HepG2 (cell line): ENCODE data around the gene TRAPPC4. TPM values are rescaled to one million over a fixed set of nuclear protein-coding genes. Genes with fewer than 3 reads are reported as not detected.

Experiments
- ATAC-seq: fragments of 200-7000 bp; cut with Tn5 transposase; 3 replicates; pipeline ENCODE4 v1.9.1; 2020; ENCODE audit warnings: mild to moderate bottlenecking, moderate library complexity
- BruUV-seq: library from RNA; stranded (reverse); fragments of 400-500 nt; replicated peaks from 2 replicates; lab custom pipeline; 2021; lab: Mats Ljungman, UMichigan
- CTCF ChIA-PET: fragments of 300-600 bp; formaldehyde crosslinking; extraction: SDS; loops from one replicate; lab custom pipeline; 2021; ENCODE audit warnings: low total read pairs, inconsistent platforms, low intra/inter-chr PET ratio; lab: Yijun Ruan, JAX
- POLR2A ChIA-PET: fragments of 350-600 bp; sonication (Branson Sonifier 250); formaldehyde crosslinking; loops from one replicate; lab custom pipeline; 2020; ENCODE audit warnings: antibody characterized with exemption, inconsistent platforms; lab: Yijun Ruan, JAX
- DNase-seq: peaks from one replicate; pipeline ENCODE4 v3.0.0-alpha.2; 2015; ENCODE audit warnings: low spot score
- FAIRE-seq: peaks from 3 replicates; lab custom pipeline; 2011; peaks lifted over from hg19 to GRCh38; lab: Jason Lieb, UNC
- H2AFZ ChIP-seq: one replicate; pipeline ENCODE4 v1.6.1; 2011; ENCODE audit warnings: low read length, inconsistent platforms
- H3K27ac ChIP-seq: fragments of 300-600 bp; 3 replicates; pipeline ENCODE4 v1.8.0; 2011; ENCODE audit warnings: mixed run types, mild to moderate bottlenecking, mixed read lengths, low read length, inconsistent platforms; ENCODE audit not compliant: insufficient read depth; ENCODE audit errors: extremely low read length
- H3K27me3 ChIP-seq, 2 experiments: fragments of 200-600 bp in 1 of 2; 2 replicates in 1 of 2; 3 replicates in 1 of 2; pipeline versions ENCODE4 v1.6.0 to v1.8.0; 2011; ENCODE audit warnings: low read length in 2 of 2, mild to moderate bottlenecking in 2 of 2, moderate library complexity in 2 of 2, inconsistent platforms in 1 of 2; ENCODE audit not compliant: insufficient read depth in 2 of 2, control insufficient read depth in 1 of 2
- H3K36me3 ChIP-seq, 2 experiments: fragments of 200-600 bp in 1 of 2; replicated peaks in 1 of 2; 2 replicates in 1 of 2; 3 replicates in 1 of 2; pipeline versions ENCODE4 v1.5.1 to v1.8.0; 2011; ENCODE audit warnings: low read length in 2 of 2, inconsistent platforms in 1 of 2; ENCODE audit not compliant: insufficient read depth in 2 of 2, control insufficient read depth in 1 of 2
- H3K4me1 ChIP-seq: 2 replicates; pipeline ENCODE4 v1.5.1; 2012; ENCODE audit warnings: low read length, inconsistent platforms; ENCODE audit not compliant: insufficient read depth
- H3K4me2 ChIP-seq: 2 replicates; pipeline ENCODE4 v1.6.0; 2011; ENCODE audit warnings: low read depth, low read length, inconsistent platforms
- H3K4me3 ChIP-seq, 3 experiments: fragments of 200-600 bp in 1 of 3; sonication (generic), shearing (Covaris generic) in 1 of 3; replicated peaks in 1 of 3; 2 replicates each; pipeline ENCODE4 v1.5.1; 2011 to 2016; ENCODE audit warnings: low read length in 3 of 3, inconsistent platforms in 2 of 3, low read depth in 2 of 3, mild to moderate bottlenecking in 2 of 3, control low read depth in 1 of 3, mixed read lengths in 1 of 3; ENCODE audit not compliant: insufficient read depth in 1 of 3
- H3K79me2 ChIP-seq: one replicate; pipeline ENCODE4 v1.6.1; 2011; ENCODE audit warnings: low read length, inconsistent platforms; ENCODE audit not compliant: insufficient read depth
- H3K9ac ChIP-seq: 2 replicates; pipeline ENCODE4 v1.6.0; 2011; ENCODE audit warnings: mild to moderate bottlenecking, low read depth, low read length, inconsistent platforms; ENCODE audit not compliant: insufficient read depth
- H3K9me3 ChIP-seq: 2 replicates; pipeline ENCODE4 v1.5.1; 2012; ENCODE audit warnings: mild to moderate bottlenecking, low read length
- H4K20me1 ChIP-seq: 2 replicates; pipeline ENCODE4 v1.6.0; 2011; ENCODE audit warnings: inconsistent platforms, mild to moderate bottlenecking, low read length, moderate library complexity; ENCODE audit not compliant: insufficient read depth
- CAMTA2 ChIP-seq: sonication (generic); formaldehyde crosslinking; IDR thresholded peaks from 2 replicates; pipeline ENCODE4 v1.4.0; 2020; ENCODE audit warnings: mild to moderate bottlenecking, missing genetic modification reagents, borderline replicate concordance
- HDAC1 ChIP-seq: sonication (generic); formaldehyde crosslinking; IDR thresholded peaks from 2 replicates; pipeline ENCODE4 v1.5.1; 2020; ENCODE audit warnings: mild to moderate bottlenecking, missing genetic modification reagents
- HES4 ChIP-seq: sonication (generic); formaldehyde crosslinking; IDR thresholded peaks from 2 replicates; pipeline ENCODE4 v1.9.0; 2021; ENCODE audit warnings: mild to moderate bottlenecking, missing genetic modification reagents, borderline replicate concordance
- HNRNPK ChIP-seq: fragments of 200-400 bp; formaldehyde crosslinking; IDR thresholded peaks from 2 replicates; pipeline ENCODE4 v1.6.1; 2018; ENCODE audit warnings: low read length, low read depth, moderate library complexity, mild to moderate bottlenecking; ENCODE audit not compliant: poor library complexity, severe bottlenecking
- PAWR ChIP-seq: sonication (generic); formaldehyde crosslinking; IDR thresholded peaks from 2 replicates; pipeline ENCODE4 v1.4.0; 2020; ENCODE audit warnings: missing genetic modification reagents, mild to moderate bottlenecking, borderline replicate concordance
- TBX2 ChIP-seq: sonication (generic); formaldehyde crosslinking; IDR thresholded peaks from 2 replicates; pipeline ENCODE4 v1.5.0; 2020; ENCODE audit warnings: missing genetic modification reagents, mild to moderate bottlenecking, borderline replicate concordance
- TERF1 ChIP-seq: sonication (generic); formaldehyde crosslinking; IDR thresholded peaks from 2 replicates; pipeline ENCODE4 v1.8.0; 2022; ENCODE audit warnings: mild to moderate bottlenecking, missing genetic modification reagents, moderate library complexity
- YEATS4 ChIP-seq: sonication (generic); formaldehyde crosslinking; IDR thresholded peaks from 2 replicates; pipeline ENCODE4 v1.4.0; 2020; ENCODE audit warnings: missing genetic modification reagents, borderline replicate concordance
- ZFYVE20 ChIP-seq: sonication (generic); formaldehyde crosslinking; IDR thresholded peaks from 2 replicates; pipeline ENCODE4 v1.8.0; 2023; ENCODE audit warnings: low read depth, mild to moderate bottlenecking, moderate library complexity, missing genetic modification reagents, borderline replicate concordance
- ZNF350 ChIP-seq: sonication (generic); formaldehyde crosslinking; IDR thresholded peaks from 2 replicates; pipeline ENCODE4 v1.4.0; 2020; ENCODE audit warnings: mild to moderate bottlenecking, low read depth, missing genetic modification reagents, borderline replicate concordance
- ZNF652 ChIP-seq: IDR thresholded peaks from 2 replicates; pipeline ENCODE4 v1.6.1; 2016; ENCODE audit warnings: low read depth, borderline replicate concordance
- ZNF781 ChIP-seq: sonication (generic); formaldehyde crosslinking; IDR thresholded peaks from 2 replicates; pipeline ENCODE4 v1.5.1; 2020; ENCODE audit warnings: borderline replicate concordance, mild to moderate bottlenecking, missing genetic modification reagents; ENCODE audit errors: not compliant biosample characterization
- ZZZ3 ChIP-seq: sonication (generic); formaldehyde crosslinking; IDR thresholded peaks from 2 replicates; pipeline ENCODE4 v1.4.0; 2020; ENCODE audit warnings: missing genetic modification reagents, mild to moderate bottlenecking, borderline replicate concordance
- WGBS: methylation state at CpG from one replicate; pipeline ENCODE4 v1.1.6; 2017; ENCODE audit warnings: low lambda C conversion rate; 5-methylcytosine and 5-hydroxymethylcytosine counted together
- in situ Hi-C: cut with HindIII; loops from 2 replicates; pipeline ENCODE4 v1.10.0; 2017; ENCODE audit warnings: low pct_unique_long_range_greater_than_20kb; ENCODE audit not compliant: extremely low pct_ligation_motif_present
- intact Hi-C: fragments of 100-400 bp; cut with micrococcal nuclease; formaldehyde crosslinking; loops from one replicate; pipeline ENCODE4 v1.10.0; 2022; ENCODE audit not compliant: unreplicated experiment
- polyA plus RNA-seq, 8 experiments: library from polyadenylated mRNA; depleted of rRNA in 3 of 8; stranded (reverse) in 7 of 8; unstranded in 1 of 8; fragments of >200 nt; fragmentation: Illumina TruSeq in 4 of 8; extraction: Trizol in 4 of 8; gene quantifications; 2 replicates each; pipeline versions ENCODE4 v1.2.1 to v1.2.3, GENCODE V29; 2011 to 2016; ENCODE audit warnings: low read depth in 4 of 8, missing spikeins in 1 of 8, mixed read lengths in 1 of 8; ENCODE audit not compliant: insufficient read depth in 1 of 8
- total RNA-seq, 5 experiments: library from RNA; depleted of rRNA; stranded (reverse); fragments of >200 nt; fragmentation: Illumina TruSeq; extraction: Trizol; gene quantifications; 2 replicates each; pipeline ENCODE4 v1.2.3, GENCODE V29; 2016; ENCODE audit warnings: low read depth in 1 of 5
- TF ChIP-seq, protein P1 (sequence below): sonication (generic); formaldehyde crosslinking; IDR thresholded peaks from 2 replicates; pipeline ENCODE4 v1.8.0; 2022; ENCODE audit warnings: missing genetic modification reagents, mild to moderate bottlenecking, inconsistent platforms, borderline replicate concordance
- TF ChIP-seq, protein P2 (sequence below): sonication (generic); formaldehyde crosslinking; IDR thresholded peaks from 2 replicates; pipeline ENCODE4 v1.4.0; 2020; ENCODE audit warnings: mild to moderate bottlenecking, missing genetic modification reagents
- TF ChIP-seq, protein P3 (sequence below): sonication (generic); formaldehyde crosslinking; IDR thresholded peaks from 2 replicates; pipeline ENCODE4 v1.5.0; 2020; ENCODE audit warnings: missing genetic modification reagents, mild to moderate bottlenecking, borderline replicate concordance

The TRAPPC4 gene
- total and polyA plus RNA-seq, 2 of the 13 experiments (the other 11 are each of a cell fraction or from before 2014, with no cell fraction given) = 97.4 to 140 TPM

DNA sequence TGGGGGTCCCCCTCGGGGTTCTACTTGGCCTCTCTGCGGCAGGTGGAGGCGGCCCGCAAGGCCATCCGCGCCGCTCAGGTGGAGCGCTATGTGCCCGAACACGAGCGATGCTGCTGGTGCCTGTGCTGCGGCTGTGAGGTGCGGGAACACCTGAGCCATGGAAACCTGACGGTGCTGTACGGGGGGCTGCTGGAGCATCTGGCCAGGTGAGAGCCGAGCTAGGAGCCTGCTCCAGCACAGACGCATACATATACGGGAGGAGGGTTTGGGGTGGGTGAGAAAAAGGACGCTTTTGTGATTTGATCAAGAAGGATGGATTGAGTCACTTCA, 20.2 kb upstream of the TRAPPC4 start:
- FAIRE-seq (no peak), DNase-seq (no peak), ATAC-seq (peak; percentile 36)
- no peaks in the 10 kb centered on the region; a peak in 1 of 5 replicates for H3K27me3 ChIP-seq
- in situ Hi-C loops (no loop called here), intact Hi-C loops (loop anchor here (2.0 kb wide), 1 partner anchor 32 kb away; the partner anchor contains the start of gene SLC37A4)
- peak overlapping the region; percentile 74 for H3K9ac ChIP-seq
- 0% methylated on average over 5 of the region's 19 CpGs for WGBS
- H3K27ac ChIP-seq = peak overlapping the region; percentile 56
- BruUV-seq = TSS peak; percentile 65
- CTCF ChIA-PET = no interaction called here
- H4K20me1 ChIP-seq = no peaks in the 10 kb centered on the region
- H3K4me3 ChIP-seq = peak overlapping the region; percentile 79 to 91 (median 90)
- peak overlapping the region; percentile 80 for H3K4me2 ChIP-seq
- no peaks in the 10 kb centered on the region for H3K9me3 ChIP-seq
- H3K36me3 ChIP-seq = peaks cover 6 to 17% of the 10 kb centered on the region in 2 experiments; a peak in 3 of 5 replicates
- peaks cover 42% of the 10 kb centered on the region for H3K4me1 ChIP-seq
- POLR2A ChIA-PET = interaction anchor here (1.0 to 2.8 kb wide), 15 partner anchors 15 to 207 kb away, joined by 3 to 66 read pairs (median 5); partner anchors contain the start of genes DDX6, DPAGT1, NLRX1 and RPS25
- H2AFZ ChIP-seq = no peak overlapping the region
- H3K79me2 ChIP-seq = peaks cover 35% of the 10 kb centered on the region
- TF ChIP-seq TERF1 (CRISPR knock-in tag) (0 out of 2 replicates have a peak, but pooled peaks have one; percentile 51), PAWR (CRISPR knock-in tag) (0 out of 2 replicates have a peak, but pooled peaks have one; percentile 55), ZNF781 (CRISPR knock-in tag) (peak; percentile 57), HNRNPK (peak; percentile 16), ZZZ3 (0 out of 2 replicates have a peak, but pooled peaks have one; percentile 34), TBX2 (peak; percentile 3; the same call in 1 of the 2 replicates), HDAC1 (CRISPR knock-in tag) (peak; percentile 40; the same call in 1 of the 2 replicates), ZFYVE20 (CRISPR knock-in tag) (no peak), ZNF652 (CRISPR knock-in tag) (no peak), ZNF350 (CRISPR knock-in tag) (0 out of 2 replicates have a peak, but pooled peaks have one; percentile 2), CAMTA2 (0 out of 2 replicates have a peak, but pooled peaks have one; percentile 13), HES4 (CRISPR knock-in tag) (peak; percentile 50; the same call in 1 of the 2 replicates), YEATS4 (0 out of 2 replicates have a peak, but pooled peaks have one; percentile 0)
- TF ChIP-seq, protein P1, sequence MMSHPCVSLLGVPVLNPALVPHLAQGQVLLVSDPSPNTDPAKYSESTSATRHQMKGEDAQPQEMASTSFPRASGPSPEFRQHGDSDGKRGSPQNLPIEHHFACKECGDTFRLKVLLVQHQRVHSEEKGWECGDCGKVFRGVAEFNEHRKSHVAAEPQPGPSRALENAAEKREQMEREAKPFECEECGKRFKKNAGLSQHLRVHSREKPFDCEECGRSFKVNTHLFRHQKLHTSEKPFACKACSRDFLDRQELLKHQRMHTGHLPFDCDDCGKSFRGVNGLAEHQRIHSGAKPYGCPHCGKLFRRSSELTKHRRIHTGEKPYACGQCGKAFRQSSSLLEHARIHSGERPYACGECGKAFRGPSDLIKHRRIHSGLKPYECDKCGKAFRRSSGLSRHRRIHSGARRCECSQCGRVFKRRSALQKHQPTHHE (CRISPR knock-in tag) = 0 out of 2 replicates have a peak, but pooled peaks have one; percentile 33
- TF ChIP-seq, protein P2, sequence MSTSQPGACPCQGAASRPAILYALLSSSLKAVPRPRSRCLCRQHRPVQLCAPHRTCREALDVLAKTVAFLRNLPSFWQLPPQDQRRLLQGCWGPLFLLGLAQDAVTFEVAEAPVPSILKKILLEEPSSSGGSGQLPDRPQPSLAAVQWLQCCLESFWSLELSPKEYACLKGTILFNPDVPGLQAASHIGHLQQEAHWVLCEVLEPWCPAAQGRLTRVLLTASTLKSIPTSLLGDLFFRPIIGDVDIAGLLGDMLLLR (CRISPR knock-in tag) = peak; percentile 41; the same call in 1 of the 2 replicates
- TF ChIP-seq, protein P3, sequence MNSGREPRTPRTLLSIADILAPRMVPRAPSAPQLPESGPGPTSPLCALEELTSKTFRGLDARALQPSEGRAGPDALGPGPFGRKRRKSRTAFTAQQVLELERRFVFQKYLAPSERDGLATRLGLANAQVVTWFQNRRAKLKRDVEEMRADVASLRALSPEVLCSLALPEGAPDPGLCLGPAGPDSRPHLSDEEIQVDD (CRISPR knock-in tag) = peak; percentile 65; the same call in 1 of the 2 replicates
